ENCODE data around the gene MLLT3.

The MLLT3 gene

DNA sequence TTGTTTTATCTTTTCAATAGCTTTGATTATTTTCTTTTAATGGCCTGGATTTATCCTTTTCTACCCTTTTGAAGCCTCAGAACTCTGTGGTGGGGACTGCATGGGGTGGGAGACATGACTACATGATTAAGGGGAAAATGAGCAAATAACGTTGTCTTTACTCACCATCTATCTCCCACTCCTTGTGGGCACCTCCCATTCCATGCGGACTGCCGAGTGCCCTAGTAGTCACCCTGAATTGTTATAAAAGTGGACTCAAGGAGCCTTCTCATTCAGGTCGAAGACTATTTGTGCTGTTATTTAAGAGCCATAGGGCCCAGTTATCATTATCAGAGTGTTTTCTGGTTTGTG lies 281.8 kb downstream of the MLLT3 start:
- no peak for DNase-seq (ENCODE audit: low read depth)
- in situ Hi-C loops (cut with HindIII; ENCODE audit: low sequenced_read_pairs), result no loop called here
- no peak overlapping the region for H3K4me3 ChIP-seq (ENCODE audit: low read depth, low read length)
- TF ChIP-seq, protein P1, sequence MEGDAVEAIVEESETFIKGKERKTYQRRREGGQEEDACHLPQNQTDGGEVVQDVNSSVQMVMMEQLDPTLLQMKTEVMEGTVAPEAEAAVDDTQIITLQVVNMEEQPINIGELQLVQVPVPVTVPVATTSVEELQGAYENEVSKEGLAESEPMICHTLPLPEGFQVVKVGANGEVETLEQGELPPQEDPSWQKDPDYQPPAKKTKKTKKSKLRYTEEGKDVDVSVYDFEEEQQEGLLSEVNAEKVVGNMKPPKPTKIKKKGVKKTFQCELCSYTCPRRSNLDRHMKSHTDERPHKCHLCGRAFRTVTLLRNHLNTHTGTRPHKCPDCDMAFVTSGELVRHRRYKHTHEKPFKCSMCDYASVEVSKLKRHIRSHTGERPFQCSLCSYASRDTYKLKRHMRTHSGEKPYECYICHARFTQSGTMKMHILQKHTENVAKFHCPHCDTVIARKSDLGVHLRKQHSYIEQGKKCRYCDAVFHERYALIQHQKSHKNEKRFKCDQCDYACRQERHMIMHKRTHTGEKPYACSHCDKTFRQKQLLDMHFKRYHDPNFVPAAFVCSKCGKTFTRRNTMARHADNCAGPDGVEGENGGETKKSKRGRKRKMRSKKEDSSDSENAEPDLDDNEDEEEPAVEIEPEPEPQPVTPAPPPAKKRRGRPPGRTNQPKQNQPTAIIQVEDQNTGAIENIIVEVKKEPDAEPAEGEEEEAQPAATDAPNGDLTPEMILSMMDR (IDR thresholded peaks at IDR 0.05; ENCODE audit: low read depth, low read length, missing control alignments), result no peak

DNA sequence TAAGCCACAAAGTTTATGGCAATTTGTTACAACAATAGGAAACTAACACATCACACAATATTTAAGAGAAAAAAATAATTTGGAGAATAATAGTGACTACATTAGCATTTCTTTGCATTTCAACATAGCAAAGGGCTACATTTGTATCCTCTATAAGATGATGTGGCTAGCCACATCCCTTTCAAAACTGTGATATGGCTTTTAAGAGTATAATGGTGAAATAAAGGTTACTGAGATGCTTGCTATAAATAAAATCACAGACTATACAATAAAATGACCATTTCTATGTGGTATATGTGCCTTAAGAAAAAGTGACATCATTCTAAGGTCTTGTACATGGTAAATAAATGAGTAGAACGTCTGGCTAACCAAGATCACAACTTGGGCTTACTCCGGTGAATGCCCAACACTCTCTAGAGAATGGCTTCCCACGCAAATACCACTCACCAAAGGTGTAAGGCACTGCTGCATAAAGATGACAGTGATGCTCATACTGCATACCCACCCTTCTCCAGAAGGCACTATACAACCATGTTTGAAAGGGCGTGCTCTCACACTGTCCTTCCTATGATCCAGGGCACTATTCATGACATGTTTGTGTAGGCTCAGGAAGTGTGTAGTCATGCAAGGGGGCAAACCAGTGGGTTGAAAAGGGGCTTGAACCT lies 286.5 kb downstream of the MLLT3 start:
- no peak overlapping the region for H3K4me3 ChIP-seq (ENCODE audit: low read depth, low read length)
- in situ Hi-C loops (cut with HindIII; ENCODE audit: low sequenced_read_pairs), result no loop called here
- no peak for DNase-seq (ENCODE audit: low read depth)
- TF ChIP-seq, protein P1 (IDR thresholded peaks at IDR 0.05; ENCODE audit: low read depth, low read length, missing control alignments), result no peak

DNA sequence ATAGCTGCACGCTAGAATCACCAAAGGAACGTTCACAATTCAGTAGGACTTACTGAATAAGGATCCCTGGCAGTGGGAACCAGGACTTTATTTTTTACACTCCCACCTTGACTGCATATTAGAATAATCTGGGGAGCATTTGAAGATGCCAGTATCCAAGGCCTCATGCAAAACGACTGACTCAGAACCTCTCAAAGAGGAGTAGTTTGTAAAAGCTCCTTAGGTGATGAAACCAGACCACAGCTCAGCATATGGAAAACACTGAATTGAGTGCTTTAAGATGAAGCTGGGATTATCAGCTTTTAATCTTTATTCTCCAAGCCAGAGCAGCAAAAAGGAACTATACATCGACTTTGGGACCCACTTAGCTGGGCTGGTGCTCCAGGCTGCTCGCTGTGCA lies 288.3 kb downstream of the MLLT3 start:
- in situ Hi-C loops (cut with HindIII; ENCODE audit: low sequenced_read_pairs), result no loop called here
- no peak overlapping the region for H3K4me3 ChIP-seq (ENCODE audit: low read depth, low read length)
- no peak for DNase-seq (ENCODE audit: low read depth)
- TF ChIP-seq, protein P1 (IDR thresholded peaks at IDR 0.05; ENCODE audit: low read depth, low read length, missing control alignments), result no peak

DNA sequence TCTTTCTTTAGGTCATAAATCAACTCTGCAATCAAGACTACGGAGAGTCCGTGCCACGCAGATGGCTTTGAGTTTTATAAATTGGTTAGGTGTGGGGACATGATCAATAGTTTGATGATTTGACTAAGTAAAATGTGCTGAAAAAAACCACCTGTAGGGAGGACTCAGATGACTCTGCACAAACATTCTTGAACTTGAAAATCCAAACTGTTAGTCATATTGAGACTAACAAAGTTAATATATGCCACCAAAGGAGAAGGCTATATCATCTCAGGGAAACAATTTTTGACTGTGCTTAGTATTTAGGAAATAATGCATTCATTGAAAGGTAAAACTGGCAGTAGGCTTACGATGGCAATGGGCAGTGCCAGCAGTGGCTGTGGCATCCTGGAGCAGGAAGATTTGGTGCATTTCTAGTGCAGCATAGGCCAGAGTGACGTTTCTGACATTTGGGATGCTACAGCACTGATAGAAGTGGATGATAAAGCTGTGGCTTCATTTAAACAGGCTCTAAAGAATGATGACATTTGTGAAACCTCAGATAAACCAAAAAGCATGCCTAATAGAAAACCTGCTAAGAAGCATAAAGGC lies 291.1 kb downstream of the MLLT3 start:
- in situ Hi-C loops (cut with HindIII; ENCODE audit: low sequenced_read_pairs), result no loop called here
- no peak for DNase-seq (ENCODE audit: low read depth)
- TF ChIP-seq, protein P1 (IDR thresholded peaks at IDR 0.05; ENCODE audit: low read depth, low read length, missing control alignments), result no peak
- H3K4me3 ChIP-seq (ENCODE audit: low read depth, low read length), result no peak overlapping the region

DNA sequence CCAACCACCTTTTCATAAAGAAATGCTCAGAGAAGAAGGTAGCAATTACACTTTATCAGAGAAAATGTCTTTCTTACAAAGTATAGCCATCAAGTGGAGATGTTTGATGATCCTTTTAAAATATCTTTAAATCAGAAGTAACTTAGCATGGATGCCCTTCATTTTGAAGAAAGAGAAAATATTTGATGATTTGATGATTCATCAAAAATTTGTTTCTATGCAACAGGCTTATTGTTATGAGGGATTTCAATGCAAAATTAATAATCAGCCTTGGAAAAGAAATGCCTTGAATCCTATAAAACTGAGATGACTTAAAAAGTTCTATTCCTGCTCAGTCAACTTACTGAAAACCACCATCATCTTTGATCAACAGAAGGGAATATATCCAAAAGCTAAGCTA lies 291.6 kb downstream of the MLLT3 start:
- TF ChIP-seq, protein P1 (IDR thresholded peaks at IDR 0.05; ENCODE audit: low read depth, low read length, missing control alignments), result no peak
- in situ Hi-C loops (cut with HindIII; ENCODE audit: low sequenced_read_pairs), result no loop called here
- no peak for DNase-seq (ENCODE audit: low read depth)
- no peak overlapping the region for H3K4me3 ChIP-seq (ENCODE audit: low read depth, low read length)

DNA sequence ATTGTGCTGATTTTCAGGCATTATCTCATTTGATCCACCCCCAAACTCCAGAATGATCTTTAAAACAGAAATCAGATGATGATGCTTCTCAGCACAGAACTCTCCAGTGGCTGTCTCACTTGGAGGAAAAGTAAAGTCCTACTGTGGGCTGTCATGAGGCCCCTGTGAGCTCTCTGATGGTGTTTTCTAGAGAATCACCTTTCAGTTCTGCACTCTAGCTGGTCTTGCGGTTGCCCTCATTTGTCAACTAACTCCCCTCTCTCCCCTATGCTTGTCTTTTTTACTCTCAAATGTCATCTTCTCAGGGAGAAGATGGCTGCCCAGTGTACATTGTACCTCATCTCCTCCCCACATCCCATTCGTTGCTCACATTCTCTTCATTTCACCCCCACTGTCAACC lies 295.8 kb downstream of the MLLT3 start:
- in situ Hi-C loops (cut with HindIII; ENCODE audit: low sequenced_read_pairs), result no loop called here
- TF ChIP-seq, protein P1 (IDR thresholded peaks at IDR 0.05; ENCODE audit: low read depth, low read length, missing control alignments), result no peak
- DNase-seq (ENCODE audit: low read depth), result no peak
- no peak overlapping the region for H3K4me3 ChIP-seq (ENCODE audit: low read depth, low read length)
